HG03432 (cell line): ENCODE results near the gene RFPL2.
"Not testable (repeated sequence)": the region's sequence is repeated elsewhere in the genome, so short reads cannot be mapped to it uniquely, and the experiment has no call there.

Source experiments
- ATAC-seq: cut with Tn5 transposase; IDR thresholded peaks from one replicate; pipeline ENCODE4 v1.9.1; 2021; ENCODE audit warnings: mild to moderate bottlenecking, moderate library complexity; ENCODE audit not compliant: unreplicated experiment

Gene RFPL2

GRCh38 chr22:32175683-32176644, 28.9 kb downstream of the RFPL2 start:
- no peak for ATAC-seq

- no peak for ATAC-seq
Observed at GRCh38 chr22:32175115-32175514, 29.8 kb downstream of the RFPL2 start.

DNA sequence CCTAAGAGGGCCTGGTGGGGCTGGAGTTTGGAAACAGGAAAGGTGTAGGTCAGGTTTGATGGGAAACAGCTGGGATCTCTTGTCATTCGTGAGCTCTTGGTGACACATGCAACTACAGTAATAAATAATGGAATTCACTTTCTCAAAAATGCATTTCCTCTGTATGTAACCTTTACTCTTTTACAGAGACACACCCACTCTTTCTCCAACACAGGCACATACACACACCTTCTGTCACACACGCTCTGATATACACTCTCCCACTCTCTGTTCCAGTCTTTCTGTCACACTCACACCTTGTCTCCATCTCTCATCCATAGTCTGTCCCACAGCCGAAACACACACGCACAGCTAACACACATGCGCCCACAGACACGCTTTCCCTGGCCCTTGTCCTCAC, 39.2 kb downstream of the RFPL2 start:
- no peak for ATAC-seq

GRCh38 chr22:32164075-32164860, 40.6 kb downstream of the RFPL2 start:
- no peak for ATAC-seq

- ATAC-seq: not testable (repeated sequence)
Observed at GRCh38 chr22:32160411-32160810, 44.5 kb downstream of the RFPL2 start.

- ATAC-seq: no peak
Observed at GRCh38 chr22:32158712-32159533, 46.0 kb downstream of the RFPL2 start, which contains the start of gene C22orf42. Gene C22orf42 (minus strand): TSS chr22:32159303. CDS start chr22:32159215, 88 bp downstream.

- not testable (repeated sequence) for ATAC-seq
Observed at GRCh38 chr22:32157632-32158031, 47.2 kb downstream of the RFPL2 start.

DNA sequence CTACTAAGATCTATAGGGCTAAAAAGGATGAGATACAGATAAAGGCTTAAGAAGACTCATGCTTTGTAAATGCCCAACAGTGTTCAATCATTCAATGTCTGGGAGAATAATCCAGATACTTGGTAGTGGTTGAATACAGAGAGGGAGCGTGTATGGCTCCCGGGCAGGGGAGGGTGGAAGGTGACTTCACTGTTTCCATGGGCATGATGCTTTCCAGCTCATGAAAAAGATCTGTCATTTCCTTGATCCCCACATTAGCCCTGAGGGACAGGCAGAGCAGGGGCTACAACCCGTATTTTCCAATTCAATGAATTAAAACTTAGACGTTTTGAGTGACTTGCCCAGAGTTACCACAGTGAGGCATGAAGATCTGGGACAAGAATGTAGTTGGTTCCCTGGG, 50.1 kb downstream of the RFPL2 start:
- ATAC-seq: not testable (repeated sequence)

- ATAC-seq: not testable (repeated sequence)
Observed at GRCh38 chr22:32151641-32152040, 53.2 kb downstream of the RFPL2 start.

- ATAC-seq: not testable (repeated sequence)
Observed at GRCh38 chr22:32150647-32151046, 54.2 kb downstream of the RFPL2 start.

- ATAC-seq: not testable (repeated sequence)
Observed at GRCh38 chr22:32148372-32148771, 56.5 kb downstream of the RFPL2 start.

GRCh38 chr22:32147128-32147527, 57.7 kb downstream of the RFPL2 start:
- not testable (repeated sequence) for ATAC-seq

GRCh38 chr22:32144496-32145274, 60.2 kb downstream of the RFPL2 start:
- no peak for ATAC-seq

- ATAC-seq: no peak
Observed at GRCh38 chr22:32142600-32142999, 62.3 kb downstream of the RFPL2 start.

DNA sequence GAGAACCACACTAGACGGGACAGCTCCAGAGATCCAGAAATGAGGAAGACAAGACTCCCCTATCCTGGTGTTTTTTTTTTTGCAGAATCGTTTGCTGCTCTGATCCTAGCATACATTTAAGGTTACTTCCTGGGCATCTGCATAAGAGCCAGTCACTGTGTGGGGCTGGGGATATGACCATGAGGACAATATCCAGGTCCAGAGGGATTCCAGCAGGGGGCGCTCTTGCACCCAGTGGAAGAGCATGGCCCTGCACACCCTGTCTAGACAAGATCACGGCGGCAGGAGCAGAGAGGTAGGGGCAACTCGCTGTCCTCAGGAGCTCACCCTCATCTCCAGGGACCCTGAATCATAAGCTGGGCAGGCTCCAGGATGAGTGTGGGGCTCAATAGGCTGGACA, 64.2 kb downstream of the RFPL2 start:
- ATAC-seq: not testable (repeated sequence)
